ENCODE measurements around the gene CCDC188.
A peak's percentile ranks its signal among the peaks of the same experiment; 100 is the strongest.
"Not testable (repeated sequence)": the region's sequence is repeated elsewhere in the genome, so short reads cannot be mapped to it uniquely, and the experiment has no call there.

CCDC188 gene

DNA sequence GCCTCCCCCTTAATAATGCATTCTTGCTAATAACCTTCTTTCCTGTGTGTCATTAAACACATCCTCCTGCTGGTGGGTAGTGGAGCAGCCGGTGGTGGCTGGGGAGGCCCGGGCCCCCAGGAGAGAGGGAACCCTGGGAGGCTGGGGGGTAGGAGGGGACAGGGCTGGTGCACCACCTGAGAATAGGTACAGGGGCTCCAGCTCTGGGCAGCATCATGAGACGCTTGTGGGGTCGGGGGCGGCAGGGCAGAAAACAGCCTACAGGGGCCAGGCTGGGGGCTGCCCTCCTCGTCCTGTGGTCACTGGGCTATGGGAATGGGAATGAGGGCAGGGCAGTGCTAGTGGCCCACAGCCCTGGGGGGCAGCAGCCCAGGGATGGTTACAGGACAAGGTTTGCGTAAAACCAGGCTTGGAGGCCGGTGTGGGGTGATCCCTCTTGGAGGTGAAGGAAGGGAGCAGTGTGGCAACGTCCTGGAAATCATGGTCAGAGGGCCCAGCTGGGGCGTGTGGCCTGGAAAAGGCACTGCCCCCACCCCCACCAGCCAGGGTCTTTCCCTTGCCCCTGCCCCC is 18.5 kb upstream of the CCDC188 start:
- DNase-seq = no peak

GRCh38 chr22:20167643-20168322 is 16.9 kb upstream of the CCDC188 start:
- no peak for DNase-seq

GRCh38 chr22:20166703-20167102 is 15.8 kb upstream of the CCDC188 start:
- DNase-seq = no peak

GRCh38 chr22:20165913-20166312 is 15.1 kb upstream of the CCDC188 start:
- DNase-seq = no peak

- DNase-seq = no peak
Measured at GRCh38 chr22:20165421-20165820, 14.6 kb upstream of the CCDC188 start.

DNA sequence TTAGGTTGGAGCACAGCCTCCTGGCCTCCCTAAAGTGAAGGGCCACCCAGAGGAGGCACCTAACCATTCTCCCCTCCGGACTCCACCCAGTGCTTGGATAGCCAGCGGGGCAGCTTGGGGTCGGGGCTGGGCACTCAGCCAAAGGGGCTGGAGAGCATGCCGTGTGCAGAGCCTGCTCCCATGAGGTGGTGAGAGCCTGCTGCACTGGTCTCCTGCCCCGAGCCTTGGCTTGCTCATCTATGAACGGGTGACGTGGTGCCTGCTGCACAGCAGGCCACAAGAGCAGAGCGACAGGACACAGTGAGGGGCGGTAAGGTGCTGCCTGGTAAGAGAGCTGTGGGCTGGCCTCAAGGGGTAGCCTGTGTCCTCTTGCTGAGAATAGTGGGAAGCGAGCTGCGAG is 14.0 kb upstream of the CCDC188 start:
- DNase-seq = no peak

- no peak for DNase-seq
Measured at GRCh38 chr22:20160041-20160440, 9.2 kb upstream of the CCDC188 start.

DNA sequence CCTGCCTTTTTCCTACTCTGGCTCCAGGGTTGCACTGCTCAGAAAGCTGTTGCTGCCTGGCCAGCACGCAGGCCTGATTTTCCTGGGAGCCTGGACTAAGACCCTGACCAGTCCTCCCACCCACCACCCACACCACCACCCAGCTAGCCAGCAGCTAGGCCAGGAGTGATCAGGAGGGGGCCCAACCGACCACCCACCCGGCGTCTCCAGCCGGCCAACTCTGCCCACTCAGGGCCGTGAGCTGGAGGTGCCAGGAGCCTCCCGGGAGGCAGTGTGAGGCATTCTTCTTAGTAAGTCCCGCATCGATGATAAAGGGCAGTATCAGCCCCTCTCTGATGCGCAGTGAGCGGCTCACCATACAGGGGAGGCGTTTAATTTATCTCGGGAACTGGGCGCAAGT is 8.7 kb upstream of the CCDC188 start:
- not testable (repeated sequence) for DNase-seq

DNA sequence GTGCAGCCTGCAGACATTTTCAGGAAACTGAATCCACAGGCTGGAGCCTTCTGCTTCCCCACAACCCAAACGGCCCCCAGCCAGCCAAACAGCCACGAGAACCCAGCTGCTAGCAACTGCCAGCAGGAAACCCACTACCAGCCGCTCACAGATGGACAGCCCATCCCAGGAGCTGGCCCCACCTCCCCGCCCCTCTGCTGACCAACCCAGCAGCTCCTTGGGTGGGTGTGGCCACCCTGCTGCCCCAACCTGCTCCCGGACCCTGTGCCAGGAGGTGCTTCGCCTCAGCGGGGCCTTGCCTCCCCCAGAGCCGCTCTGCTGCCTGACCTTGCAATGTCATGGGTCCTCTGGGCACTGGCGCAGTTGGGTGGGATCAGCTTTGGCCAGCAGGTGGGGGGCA is 8.2 kb upstream of the CCDC188 start:
- DNase-seq = no peak

DNA sequence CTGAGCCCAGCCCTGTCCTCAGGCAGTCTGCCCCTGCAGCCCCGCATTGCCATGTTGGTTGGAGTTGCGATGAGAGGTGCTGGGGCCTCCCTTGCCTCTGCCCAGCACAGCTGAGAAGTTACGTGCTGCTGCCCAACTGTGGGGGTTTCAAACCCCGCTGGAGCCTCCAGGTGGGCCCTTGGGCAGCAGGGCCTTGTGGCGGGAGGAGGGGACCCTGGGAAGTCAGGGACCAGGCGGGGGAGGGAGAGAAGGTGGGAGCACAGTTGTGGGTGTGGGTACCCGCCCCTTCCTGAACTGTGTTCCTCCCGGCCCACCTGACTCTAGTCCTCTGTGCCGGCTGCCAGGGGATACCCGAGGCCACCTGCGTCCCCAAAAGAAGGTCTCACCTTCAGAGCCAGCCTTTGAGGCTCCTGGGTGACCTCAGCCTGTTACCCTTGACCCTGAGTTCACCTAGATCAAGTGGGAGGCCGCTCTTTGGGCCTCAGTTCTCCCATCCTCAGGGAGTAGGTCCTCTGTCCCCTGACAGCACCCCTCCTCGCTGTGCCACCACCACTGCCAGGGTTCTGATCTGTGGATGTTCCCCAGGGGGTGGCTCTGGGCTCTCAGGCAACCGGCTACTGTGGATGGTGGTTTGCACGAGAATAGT is 7.7 kb upstream of the CCDC188 start:
- DNase-seq = no peak

DNA sequence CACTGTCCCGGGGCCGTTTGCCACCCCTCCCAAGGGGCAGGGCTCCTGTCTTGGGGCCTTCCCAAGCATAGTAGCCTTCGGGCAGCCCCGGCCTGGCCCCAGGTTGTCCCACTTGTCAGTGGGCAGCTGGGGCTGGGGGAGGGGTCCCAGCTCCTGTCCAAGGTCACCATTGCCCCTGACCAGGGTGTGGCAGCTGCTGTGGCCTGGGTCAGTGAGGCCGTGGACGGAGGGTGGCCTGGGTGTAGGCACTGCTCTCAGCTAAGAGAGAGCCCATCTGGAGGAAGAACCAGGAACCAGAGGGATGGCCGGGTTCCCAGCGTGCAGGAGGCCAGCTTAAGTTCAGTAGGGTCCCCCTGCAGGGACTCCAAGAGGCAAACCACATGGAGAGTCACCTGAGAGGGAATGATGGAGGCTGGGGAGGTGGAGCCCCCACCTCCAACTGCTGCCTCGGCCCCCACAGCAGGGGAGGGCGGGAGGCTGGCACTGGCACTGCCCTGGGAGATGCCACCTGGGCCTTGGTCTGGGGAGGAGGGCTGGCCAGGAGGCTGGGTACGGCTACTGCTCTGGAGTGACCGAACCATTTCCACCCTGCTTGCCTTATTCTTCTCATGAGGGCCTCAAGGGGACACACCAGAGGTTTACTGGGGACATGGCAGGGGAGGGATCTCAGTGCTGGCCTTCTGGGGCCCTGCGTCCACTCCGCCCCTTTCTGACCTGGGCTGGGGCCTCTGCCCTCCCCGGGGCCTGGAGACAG is 6.8 kb upstream of the CCDC188 start:
- DNase-seq = no peak

DNA sequence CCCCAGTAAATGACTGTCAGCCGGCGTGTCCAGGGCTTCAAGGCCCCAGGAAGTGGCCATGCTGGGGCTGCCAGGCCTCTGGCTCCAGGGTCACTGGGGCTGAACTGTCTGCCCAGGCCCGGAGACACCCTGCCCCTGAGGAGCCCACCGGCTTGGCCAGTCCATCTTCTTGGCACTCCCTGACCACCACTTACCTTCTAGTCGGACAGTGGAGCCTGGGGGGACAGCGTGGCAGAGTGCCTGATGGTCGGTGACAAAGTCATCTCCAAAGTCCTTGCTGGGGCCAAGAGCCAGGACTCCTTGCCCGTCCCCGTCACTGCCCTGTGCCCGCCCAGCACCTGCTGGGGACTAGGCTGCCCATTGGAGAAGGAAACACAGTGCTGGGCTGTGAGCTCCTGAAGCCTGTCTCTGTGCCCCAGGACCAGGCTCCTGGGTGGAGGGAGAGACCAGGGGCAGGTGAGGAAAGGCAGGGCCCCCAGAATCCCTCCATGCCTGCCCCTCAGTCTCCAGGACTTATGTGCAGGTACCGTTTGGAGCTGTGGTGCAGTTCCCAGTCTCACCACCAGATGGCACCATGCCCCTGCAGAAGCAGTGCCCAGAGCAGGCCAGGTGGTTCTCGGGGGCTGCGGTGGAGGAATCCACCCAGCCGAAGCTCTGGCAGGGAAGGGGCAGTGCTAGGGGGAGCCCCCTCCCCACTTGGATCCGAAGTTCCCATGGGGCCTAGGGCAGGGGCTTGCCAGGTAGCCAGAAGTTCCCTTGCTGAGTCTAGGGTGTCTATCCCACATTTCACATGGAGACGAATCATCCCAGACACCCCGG is 6.0 kb upstream of the CCDC188 start:
- peak; percentile 79 for DNase-seq

GRCh38 chr22:20156042-20156389 is 5.2 kb upstream of the CCDC188 start:
- DNase-seq = no peak

GRCh38 chr22:20155330-20156041 is 4.6 kb upstream of the CCDC188 start:
- DNase-seq = no peak

DNA sequence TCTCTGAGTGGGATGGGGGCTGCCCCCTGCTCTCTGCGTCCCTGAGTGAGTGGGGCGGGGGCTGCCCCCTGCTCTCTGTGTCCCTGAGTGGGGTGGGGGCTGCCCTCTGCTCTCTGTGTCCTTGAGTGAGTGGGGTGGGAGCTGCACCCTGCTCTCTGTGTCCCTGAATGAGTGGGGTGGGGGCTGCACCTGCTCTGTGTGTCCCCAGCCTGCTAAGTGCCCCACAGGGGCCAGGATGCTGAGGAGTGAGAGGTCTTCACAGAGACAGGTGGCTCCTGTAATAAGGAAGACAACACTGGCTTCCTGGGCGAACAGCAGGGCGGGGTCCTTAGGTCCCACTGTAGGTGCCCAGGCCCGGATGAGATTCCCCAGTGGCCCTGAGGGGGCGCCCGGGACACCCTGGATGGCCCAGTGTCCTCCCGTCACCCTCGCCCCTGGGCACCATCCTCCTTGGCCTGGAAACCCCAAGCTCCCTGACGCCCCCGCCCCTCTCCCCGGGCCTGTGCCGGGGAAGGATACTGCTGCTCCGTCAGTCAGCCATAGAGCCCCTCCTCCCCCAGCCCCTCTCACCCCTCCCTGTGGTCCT is 3.8 kb upstream of the CCDC188 start:
- no peak for DNase-seq

DNA sequence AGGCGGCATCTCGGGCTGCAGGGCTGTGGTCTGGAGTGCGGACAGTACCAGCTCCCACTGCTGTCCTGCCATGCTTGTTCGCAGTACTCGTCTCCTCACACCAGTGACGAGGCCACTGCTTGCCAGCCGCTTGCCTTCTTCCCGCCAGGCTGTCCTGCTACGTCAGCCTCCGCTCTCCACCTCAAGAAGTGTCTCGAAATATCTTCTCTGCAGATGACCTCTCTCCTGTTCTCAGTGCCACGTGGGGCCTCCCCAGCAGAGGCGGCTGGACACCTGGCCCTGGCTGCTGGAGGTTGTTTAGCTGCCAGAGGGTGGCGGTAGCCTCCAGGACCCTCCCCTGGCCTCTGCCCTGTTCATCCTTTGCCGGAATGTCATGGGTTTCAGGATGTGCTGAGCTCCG is 3.1 kb upstream of the CCDC188 start:
- DNase-seq = no peak

GRCh38 chr22:20152464-20152890 is 1.6 kb upstream of the CCDC188 start:
- no peak for DNase-seq

DNA sequence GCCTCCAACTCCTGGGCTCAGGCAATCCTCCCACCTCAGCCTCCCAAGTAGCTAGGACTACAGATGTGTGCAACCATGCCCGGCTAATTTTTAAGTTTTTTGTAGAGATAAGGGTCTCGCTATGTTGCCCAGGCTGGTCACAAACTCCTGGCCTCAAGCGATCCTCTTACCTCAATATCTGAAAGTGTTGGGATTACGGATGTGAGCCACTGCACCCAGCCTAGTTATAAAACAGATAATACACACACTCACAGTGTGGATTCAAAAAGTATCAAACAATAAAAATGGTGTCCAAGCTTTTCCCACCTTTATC is 377 bp upstream of the CCDC188 start:
- no peak for DNase-seq

- DNase-seq = no peak
Measured at GRCh38 chr22:20149257-20150250, 1.3 kb downstream of the CCDC188 start.

- no peak for DNase-seq
Measured at GRCh38 chr22:20148414-20148813, 2.4 kb downstream of the CCDC188 start.
